ENCODE results near the gene RIMS4.

RIMS4 gene

DNA sequence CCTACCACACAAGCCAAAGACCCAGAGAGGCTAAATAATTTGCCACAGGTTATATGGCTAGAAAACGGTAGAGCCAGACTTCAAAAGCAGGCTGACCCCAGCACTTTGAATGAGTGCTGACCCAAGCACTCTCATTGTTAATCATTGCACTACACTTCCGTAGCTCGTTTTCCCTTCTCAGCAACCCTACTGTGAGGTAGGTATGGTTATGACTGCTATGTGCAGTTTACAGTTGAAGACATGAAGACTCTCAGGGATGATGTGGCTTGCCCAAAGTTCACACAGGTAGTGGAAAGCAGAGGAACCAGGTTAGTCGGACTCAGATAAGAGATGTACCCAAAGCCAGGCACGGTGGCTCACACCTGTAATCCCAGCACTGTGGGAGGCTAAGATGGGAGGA lies 33.5 kb upstream of the RIMS4 start:
- H3K79me2 ChIP-seq (ENCODE audit: insufficient read depth, low read length) = no peaks in the 10 kb centered on the region
- no peak overlapping the region for H3K4me2 ChIP-seq (ENCODE audit: low read depth, low read length, poor library complexity, severe bottlenecking)
- no peak overlapping the region for H2AFZ ChIP-seq (ENCODE audit: low read length)
- no peak overlapping the region for H3K4me3 ChIP-seq (ENCODE audit: low read length, poor library complexity, severe bottlenecking)
- H3F3A ChIP-seq (ENCODE audit: low read depth) = no peaks in the 10 kb centered on the region
- H3K9ac ChIP-seq (ENCODE audit: low read depth, low read length, poor library complexity, severe bottlenecking) = no peak overlapping the region
- H3K36me3 ChIP-seq (ENCODE audit: insufficient read depth, low read length) = no peaks in the 10 kb centered on the region
- no peaks in the 10 kb centered on the region for H3K9me3 ChIP-seq (ENCODE audit: insufficient read depth, low read depth, low read length)
- TF ChIP-seq, protein P1, sequence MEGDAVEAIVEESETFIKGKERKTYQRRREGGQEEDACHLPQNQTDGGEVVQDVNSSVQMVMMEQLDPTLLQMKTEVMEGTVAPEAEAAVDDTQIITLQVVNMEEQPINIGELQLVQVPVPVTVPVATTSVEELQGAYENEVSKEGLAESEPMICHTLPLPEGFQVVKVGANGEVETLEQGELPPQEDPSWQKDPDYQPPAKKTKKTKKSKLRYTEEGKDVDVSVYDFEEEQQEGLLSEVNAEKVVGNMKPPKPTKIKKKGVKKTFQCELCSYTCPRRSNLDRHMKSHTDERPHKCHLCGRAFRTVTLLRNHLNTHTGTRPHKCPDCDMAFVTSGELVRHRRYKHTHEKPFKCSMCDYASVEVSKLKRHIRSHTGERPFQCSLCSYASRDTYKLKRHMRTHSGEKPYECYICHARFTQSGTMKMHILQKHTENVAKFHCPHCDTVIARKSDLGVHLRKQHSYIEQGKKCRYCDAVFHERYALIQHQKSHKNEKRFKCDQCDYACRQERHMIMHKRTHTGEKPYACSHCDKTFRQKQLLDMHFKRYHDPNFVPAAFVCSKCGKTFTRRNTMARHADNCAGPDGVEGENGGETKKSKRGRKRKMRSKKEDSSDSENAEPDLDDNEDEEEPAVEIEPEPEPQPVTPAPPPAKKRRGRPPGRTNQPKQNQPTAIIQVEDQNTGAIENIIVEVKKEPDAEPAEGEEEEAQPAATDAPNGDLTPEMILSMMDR (conservative IDR thresholded peaks at IDR 0.05; ENCODE audit: low read length) = no peak
- TF ChIP-seq EZH2phosphoT487 (IDR thresholded peaks at IDR 0.05; ENCODE audit: borderline replicate concordance) = no peak
- H3K27me3 ChIP-seq (ENCODE audit: insufficient read depth, low read length, poor library complexity, severe bottlenecking) = no peaks in the 10 kb centered on the region
- no peaks in the 10 kb centered on the region for H4K20me1 ChIP-seq (ENCODE audit: insufficient read depth, low read length, poor library complexity, severe bottlenecking)
- H3K4me1 ChIP-seq (ENCODE audit: insufficient read depth, low read length, poor library complexity, severe bottlenecking) = no peaks in the 10 kb centered on the region
- H3K9me2 ChIP-seq (replicated peaks; ENCODE audit: low read depth, low read length) = no peaks in the 10 kb centered on the region

DNA sequence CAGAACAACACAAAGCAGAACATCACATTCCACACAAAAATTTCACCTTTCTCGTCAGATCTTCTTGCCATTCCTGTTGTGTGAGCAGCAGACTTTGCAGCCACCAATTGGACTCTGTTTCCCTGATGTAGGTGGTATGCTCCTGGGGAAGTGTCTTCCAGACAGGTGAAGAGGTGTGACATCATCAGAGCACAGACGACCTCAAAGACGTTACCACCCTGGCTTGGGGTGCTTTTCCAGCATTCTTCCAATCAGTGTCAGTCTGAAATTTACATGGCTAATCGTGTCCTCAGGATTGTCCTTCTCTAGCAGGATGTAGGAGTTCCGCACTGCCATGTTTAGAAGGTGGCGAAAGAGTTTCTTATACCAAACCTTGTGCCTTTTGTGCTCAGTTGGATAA lies 31.6 kb upstream of the RIMS4 start:
- Histone ChIP-seq H3K4me1 (ENCODE audit: insufficient read depth, low read length, poor library complexity, severe bottlenecking) (no peaks in the 10 kb centered on the region), H3K79me2 (ENCODE audit: insufficient read depth, low read length) (no peaks in the 10 kb centered on the region), H3K36me3 (ENCODE audit: insufficient read depth, low read length) (no peaks in the 10 kb centered on the region), H2AFZ (ENCODE audit: low read length) (no peak overlapping the region), H3K4me2 (ENCODE audit: low read depth, low read length, poor library complexity, severe bottlenecking) (no peak overlapping the region), H3K27me3 (ENCODE audit: insufficient read depth, low read length, poor library complexity, severe bottlenecking) (no peaks in the 10 kb centered on the region), H3F3A (ENCODE audit: low read depth) (no peaks in the 10 kb centered on the region), H4K20me1 (ENCODE audit: insufficient read depth, low read length, poor library complexity, severe bottlenecking) (no peaks in the 10 kb centered on the region), H3K9me2 (replicated peaks; ENCODE audit: low read depth, low read length) (no peaks in the 10 kb centered on the region), H3K4me3 (ENCODE audit: low read length, poor library complexity, severe bottlenecking) (no peak overlapping the region), H3K9me3 (ENCODE audit: insufficient read depth, low read depth, low read length) (no peaks in the 10 kb centered on the region), H3K9ac (ENCODE audit: low read depth, low read length, poor library complexity, severe bottlenecking) (no peak overlapping the region)
- TF ChIP-seq, protein P1 (conservative IDR thresholded peaks at IDR 0.05; ENCODE audit: low read length) = no peak
- no peak for TF ChIP-seq EZH2phosphoT487 (IDR thresholded peaks at IDR 0.05; ENCODE audit: borderline replicate concordance)

DNA sequence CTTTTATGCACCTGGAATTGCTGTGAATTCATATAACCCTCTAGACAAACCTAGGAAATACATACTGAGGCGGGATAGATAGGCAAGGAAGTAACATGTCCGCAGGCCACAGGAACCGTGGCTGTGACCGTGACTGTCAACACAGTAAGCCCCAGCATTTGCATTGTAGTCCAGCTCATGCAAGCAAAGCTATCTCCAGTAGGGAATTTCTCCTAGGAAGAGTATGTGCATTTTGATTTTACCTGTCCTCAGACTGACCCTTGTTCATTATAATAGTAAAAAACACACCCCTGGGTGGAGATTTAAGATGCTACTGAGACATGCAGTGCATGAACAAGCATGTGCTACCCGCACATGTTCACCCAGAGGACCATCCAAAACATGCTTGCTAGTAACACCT lies 30.5 kb upstream of the RIMS4 start:
- no peaks in the 10 kb centered on the region for H3K4me1 ChIP-seq (ENCODE audit: insufficient read depth, low read length, poor library complexity, severe bottlenecking)
- no peak for TF ChIP-seq EZH2phosphoT487 (IDR thresholded peaks at IDR 0.05; ENCODE audit: borderline replicate concordance)
- TF ChIP-seq, protein P1 (conservative IDR thresholded peaks at IDR 0.05; ENCODE audit: low read length) = no peak
- no peak overlapping the region for H3K4me3 ChIP-seq (ENCODE audit: low read length, poor library complexity, severe bottlenecking)
- H2AFZ ChIP-seq (ENCODE audit: low read length) = no peak overlapping the region
- no peaks in the 10 kb centered on the region for H3K9me3 ChIP-seq (ENCODE audit: insufficient read depth, low read depth, low read length)
- no peaks in the 10 kb centered on the region for H3K27me3 ChIP-seq (ENCODE audit: insufficient read depth, low read length, poor library complexity, severe bottlenecking)
- H3F3A ChIP-seq (ENCODE audit: low read depth) = no peaks in the 10 kb centered on the region
- no peaks in the 10 kb centered on the region for H3K9me2 ChIP-seq (replicated peaks; ENCODE audit: low read depth, low read length)
- H3K9ac ChIP-seq (ENCODE audit: low read depth, low read length, poor library complexity, severe bottlenecking) = no peak overlapping the region
- no peaks in the 10 kb centered on the region for H3K36me3 ChIP-seq (ENCODE audit: insufficient read depth, low read length)
- no peak overlapping the region for H3K4me2 ChIP-seq (ENCODE audit: low read depth, low read length, poor library complexity, severe bottlenecking)
- H3K79me2 ChIP-seq (ENCODE audit: insufficient read depth, low read length) = no peaks in the 10 kb centered on the region
- no peaks in the 10 kb centered on the region for H4K20me1 ChIP-seq (ENCODE audit: insufficient read depth, low read length, poor library complexity, severe bottlenecking)
